Keratinocyte (primary cell): Measurements from ENCODE around the gene LYPD8. TPM values are rescaled to one million over a fixed set of nuclear protein-coding genes. Genes with fewer than 3 reads are reported as not detected.

ENCODE experiments used
- DNase-seq: peaks from one replicate; pipeline ENCODE4 v3.0.0-alpha.2; 2011; ENCODE audit warnings: low read depth, missing footprints, low spot score
- FAIRE-seq: peaks from 2 replicates; lab custom pipeline; 2011; peaks lifted over from hg19 to GRCh38; lab: Jason Lieb, UNC
- H2AFZ ChIP-seq: 2 replicates; pipeline ENCODE4 v1.6.0; 2012; ENCODE audit warnings: low read length, control low read depth, inconsistent platforms; ENCODE audit not compliant: control insufficient read depth
- H3K27ac ChIP-seq: 2 replicates; pipeline ENCODE4 v1.5.1; 2011; ENCODE audit warnings: low read length; ENCODE audit not compliant: control insufficient read depth, insufficient read depth
- H3K27me3 ChIP-seq: 3 replicates; pipeline ENCODE4 v1.6.0; 2011; ENCODE audit warnings: low read length; ENCODE audit not compliant: control insufficient read depth, insufficient read depth; ENCODE audit errors: extremely low read depth
- H3K36me3 ChIP-seq, 2 experiments: 2 replicates in 1 of 2; 3 replicates in 1 of 2; pipeline ENCODE4 v1.5.1; 2011; ENCODE audit warnings: low read length in 2 of 2, mild to moderate bottlenecking in 1 of 2; ENCODE audit not compliant: control insufficient read depth in 2 of 2, insufficient read depth in 2 of 2; ENCODE audit errors: extremely low read depth in 1 of 2
- H3K4me1 ChIP-seq: 3 replicates; pipeline ENCODE4 v1.5.1; 2011; ENCODE audit warnings: low read length; ENCODE audit not compliant: control insufficient read depth, insufficient read depth; ENCODE audit errors: extremely low read depth
- H3K4me2 ChIP-seq: 3 replicates; pipeline ENCODE4 v1.6.0; 2011; ENCODE audit warnings: low read depth, low read length; ENCODE audit not compliant: control insufficient read depth, insufficient read depth; ENCODE audit errors: extremely low read depth
- H3K4me3 ChIP-seq, 3 experiments: fragments of 200-600 bp in 1 of 3; sonication (generic) in 1 of 3; 2 replicates in 2 of 3; 3 replicates in 1 of 3; pipeline ENCODE4 v1.5.1; 2011 to 2016; ENCODE audit warnings: low read length in 3 of 3, mild to moderate bottlenecking in 3 of 3, control low read depth in 2 of 3, inconsistent platforms in 1 of 3, low read depth in 1 of 3, mixed read lengths in 1 of 3, mixed run types in 1 of 3, moderate library complexity in 1 of 3; ENCODE audit not compliant: control insufficient read depth in 2 of 3, insufficient read depth in 2 of 3; ENCODE audit errors: extremely low read depth in 1 of 3
- H3K79me2 ChIP-seq: 2 replicates; pipeline ENCODE4 v1.6.0; 2012; ENCODE audit warnings: low read length; ENCODE audit not compliant: control insufficient read depth, insufficient read depth
- H3K9ac ChIP-seq: 3 replicates; pipeline ENCODE4 v1.6.0; 2011; ENCODE audit warnings: low read length; ENCODE audit not compliant: control insufficient read depth, insufficient read depth; ENCODE audit errors: extremely low read depth
- H3K9me1 ChIP-seq: 3 replicates; pipeline ENCODE4 v1.6.0; 2011; ENCODE audit warnings: low read length; ENCODE audit not compliant: control insufficient read depth, insufficient read depth; ENCODE audit errors: extremely low read depth
- H3K9me3 ChIP-seq: 2 replicates; pipeline ENCODE4 v1.5.1; 2012; ENCODE audit warnings: low read depth, low read length; ENCODE audit not compliant: control insufficient read depth
- H4K20me1 ChIP-seq: 3 replicates; pipeline ENCODE4 v1.6.0; 2011; ENCODE audit warnings: low read length; ENCODE audit not compliant: control insufficient read depth, insufficient read depth; ENCODE audit errors: extremely low read depth
- EZH2 ChIP-seq: IDR thresholded peaks from one replicate; pipeline ENCODE4 v1.6.1; 2012; ENCODE audit warnings: inconsistent platforms, mild to moderate bottlenecking, low read length, moderate library complexity
- dilution Hi-C: fragments of 300-500 bp; cut with MboI; formaldehyde crosslinking; loops from one replicate; pipeline ENCODE4 v1.7.0; 2020; ENCODE audit warnings: low sequenced_read_pairs; ENCODE audit not compliant: extremely low pct_ligation_motif_present
- polyA plus RNA-seq, 5 experiments: library from polyadenylated mRNA; depleted of rRNA in 3 of 5; stranded (reverse) in 3 of 5; stranded (forward) in 1 of 5; unstranded in 1 of 5; fragments of >200 nt; gene quantifications; 1 replicate in 1 of 5; 2 replicates in 3 of 5; 3 replicates in 1 of 5; pipeline versions ENCODE4 v1.2.1 to v1.2.3, GENCODE V29; 2011 to 2012; ENCODE audit warnings: missing spikeins in 2 of 5, low read depth in 1 of 5, low replicate concordance in 1 of 5
- TF ChIP-seq, protein P1 (sequence below), 3 experiments: IDR thresholded peaks in 1 of 3; conservative IDR thresholded peaks in 1 of 3; optimal IDR thresholded peaks in 1 of 3; 2 replicates in 2 of 3; 3 replicates in 1 of 3; pipeline versions ENCODE3 to v1.5.1; 2011; ENCODE audit warnings: low read length in 3 of 3, mild to moderate bottlenecking in 3 of 3, moderate library complexity in 2 of 3, control low read depth in 1 of 3, inconsistent platforms in 1 of 3; ENCODE audit not compliant: insufficient read depth in 2 of 3; ENCODE audit errors: extremely low read depth in 1 of 3

LYPD8 gene
- polyA plus RNA-seq, 1 donor (not counting 4 experiments of a cell fraction or from before 2014, with no cell fraction given), result not detected

DNA sequence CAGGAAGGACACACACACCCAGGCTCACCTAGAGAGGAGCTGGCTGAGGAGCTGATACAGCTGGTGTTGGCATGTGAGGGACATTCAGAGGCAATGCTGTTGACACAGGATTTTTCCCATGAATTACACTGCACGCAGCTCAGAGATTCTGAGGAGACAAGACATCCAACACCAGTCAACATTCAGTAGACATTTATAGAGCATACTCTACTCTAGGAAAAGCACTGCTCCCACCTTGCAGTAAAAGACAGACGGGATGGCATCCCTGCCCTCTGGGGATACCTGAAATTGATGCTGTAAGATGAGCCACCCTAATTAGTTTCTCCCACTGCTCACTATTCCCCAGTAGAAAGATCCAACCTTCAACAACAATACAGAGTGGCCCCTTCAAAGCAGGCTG lies 5.1 kb downstream of the LYPD8 start:
- no peak overlapping the region for H3K9ac ChIP-seq
- no peak overlapping the region for H3K4me3 ChIP-seq
- H3K27me3 ChIP-seq, result no peaks in the 10 kb centered on the region
- dilution Hi-C loops, result no loop called here
- no peak overlapping the region for H3K27ac ChIP-seq
- no peaks in the 10 kb centered on the region for H3K36me3 ChIP-seq
- H3K4me1 ChIP-seq, result no peaks in the 10 kb centered on the region
- DNase-seq (no peak), FAIRE-seq (no peak)
- H3K79me2 ChIP-seq, result no peaks in the 10 kb centered on the region
- no peak overlapping the region for H3K4me2 ChIP-seq
- H3K9me1 ChIP-seq, result no peaks in the 10 kb centered on the region
- peaks cover 6% of the 10 kb centered on the region for H3K9me3 ChIP-seq
- no peak overlapping the region for H2AFZ ChIP-seq
- no peaks in the 10 kb centered on the region for H4K20me1 ChIP-seq
- TF ChIP-seq EZH2, result no peak
- TF ChIP-seq, protein P1, sequence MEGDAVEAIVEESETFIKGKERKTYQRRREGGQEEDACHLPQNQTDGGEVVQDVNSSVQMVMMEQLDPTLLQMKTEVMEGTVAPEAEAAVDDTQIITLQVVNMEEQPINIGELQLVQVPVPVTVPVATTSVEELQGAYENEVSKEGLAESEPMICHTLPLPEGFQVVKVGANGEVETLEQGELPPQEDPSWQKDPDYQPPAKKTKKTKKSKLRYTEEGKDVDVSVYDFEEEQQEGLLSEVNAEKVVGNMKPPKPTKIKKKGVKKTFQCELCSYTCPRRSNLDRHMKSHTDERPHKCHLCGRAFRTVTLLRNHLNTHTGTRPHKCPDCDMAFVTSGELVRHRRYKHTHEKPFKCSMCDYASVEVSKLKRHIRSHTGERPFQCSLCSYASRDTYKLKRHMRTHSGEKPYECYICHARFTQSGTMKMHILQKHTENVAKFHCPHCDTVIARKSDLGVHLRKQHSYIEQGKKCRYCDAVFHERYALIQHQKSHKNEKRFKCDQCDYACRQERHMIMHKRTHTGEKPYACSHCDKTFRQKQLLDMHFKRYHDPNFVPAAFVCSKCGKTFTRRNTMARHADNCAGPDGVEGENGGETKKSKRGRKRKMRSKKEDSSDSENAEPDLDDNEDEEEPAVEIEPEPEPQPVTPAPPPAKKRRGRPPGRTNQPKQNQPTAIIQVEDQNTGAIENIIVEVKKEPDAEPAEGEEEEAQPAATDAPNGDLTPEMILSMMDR (optimal IDR thresholded peaks at IDR 0.05 in 1 of 3, IDR thresholded peaks at IDR 0.05 in 1 of 3, conservative IDR thresholded peaks at IDR 0.05 in 1 of 3; ENCODE audit: extremely low read depth in 1 of 3, insufficient read depth in 2 of 3, low read length in 3 of 3), result no peak

DNA sequence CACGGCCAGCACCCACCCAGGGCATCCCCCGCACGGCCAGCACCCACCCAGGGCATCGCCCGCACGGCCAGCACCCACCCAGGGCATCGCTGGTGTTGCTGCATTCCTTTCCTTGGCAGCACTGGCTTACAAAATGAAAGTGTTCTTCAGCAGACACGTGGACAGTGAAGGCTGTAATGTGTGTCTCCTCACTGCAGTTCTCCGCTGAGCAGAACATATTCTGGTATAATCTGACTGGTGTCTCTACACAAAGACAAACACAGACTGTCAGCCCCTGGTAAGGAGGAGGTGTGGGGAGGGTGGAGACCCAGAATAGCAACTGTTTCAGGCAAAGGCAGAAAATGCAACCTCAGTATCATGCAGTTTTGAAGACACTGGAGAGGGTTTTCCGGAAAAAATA lies 7.3 kb downstream of the LYPD8 start:
- no peak for TF ChIP-seq EZH2
- TF ChIP-seq, protein P1 (optimal IDR thresholded peaks at IDR 0.05 in 1 of 3, IDR thresholded peaks at IDR 0.05 in 1 of 3, conservative IDR thresholded peaks at IDR 0.05 in 1 of 3; ENCODE audit: extremely low read depth in 1 of 3, insufficient read depth in 2 of 3, low read length in 3 of 3), result no peak
- H3K27ac ChIP-seq, result no peak overlapping the region
- H3K79me2 ChIP-seq, result no peaks in the 10 kb centered on the region
- H3K4me2 ChIP-seq, result no peak overlapping the region
- no peaks in the 10 kb centered on the region for H3K4me1 ChIP-seq
- H3K9me3 ChIP-seq, result no peaks in the 10 kb centered on the region
- no peaks in the 10 kb centered on the region for H4K20me1 ChIP-seq
- H3K9me1 ChIP-seq, result no peaks in the 10 kb centered on the region
- dilution Hi-C loops, result no loop called here
- H3K4me3 ChIP-seq, result no peak overlapping the region
- H2AFZ ChIP-seq, result no peak overlapping the region
- FAIRE-seq (no peak), DNase-seq (no peak)
- H3K27me3 ChIP-seq, result no peaks in the 10 kb centered on the region
- H3K36me3 ChIP-seq, result no peaks in the 10 kb centered on the region
- no peak overlapping the region for H3K9ac ChIP-seq
